Pons (tissue), 1 donor: ENCODE results near the gene RASIP1.
A peak's percentile ranks its signal among the peaks of the same experiment; 100 is the strongest.

ENCODE experiments used
- DNase-seq: peaks from one replicate; pipeline ENCODE4 v3.0.0-alpha.2; 2016; ENCODE audit warnings: low spot score

The RASIP1 gene

GRCh38 chr19:48674921-48675824 lies 65.2 kb downstream of the RASIP1 start:
- peak; percentile 89 for DNase-seq

DNA sequence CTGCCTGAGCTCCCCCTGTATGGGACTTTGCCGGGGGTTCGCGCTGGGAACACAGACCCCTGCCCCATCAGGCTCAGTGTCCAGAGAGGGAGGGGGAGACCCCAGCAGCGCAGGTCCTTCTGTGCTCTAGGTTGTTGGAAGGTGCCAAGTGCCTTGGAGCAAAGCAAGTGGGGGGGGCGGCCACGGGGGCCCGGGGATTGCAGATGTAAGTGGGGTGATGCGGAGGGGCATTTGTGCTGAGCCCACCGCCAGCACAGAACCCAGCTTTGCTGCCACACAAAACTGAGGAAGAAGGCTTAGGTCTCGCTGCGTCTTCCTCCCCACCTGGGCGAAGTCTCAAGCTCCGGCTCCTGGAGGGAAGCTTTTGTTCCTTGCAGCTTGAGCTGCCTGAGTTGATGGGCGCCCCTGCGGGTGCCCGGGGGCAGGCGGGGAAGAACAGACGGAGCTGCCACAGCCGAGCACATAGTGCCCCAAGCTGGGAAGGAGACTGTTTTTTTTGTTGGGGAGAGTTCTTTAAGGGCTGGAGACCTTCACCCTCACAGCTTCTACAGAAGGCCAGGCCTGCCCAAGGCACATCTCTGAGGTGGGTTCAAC lies 66.1 kb downstream of the RASIP1 start:
- DNase-seq: no peak

DNA sequence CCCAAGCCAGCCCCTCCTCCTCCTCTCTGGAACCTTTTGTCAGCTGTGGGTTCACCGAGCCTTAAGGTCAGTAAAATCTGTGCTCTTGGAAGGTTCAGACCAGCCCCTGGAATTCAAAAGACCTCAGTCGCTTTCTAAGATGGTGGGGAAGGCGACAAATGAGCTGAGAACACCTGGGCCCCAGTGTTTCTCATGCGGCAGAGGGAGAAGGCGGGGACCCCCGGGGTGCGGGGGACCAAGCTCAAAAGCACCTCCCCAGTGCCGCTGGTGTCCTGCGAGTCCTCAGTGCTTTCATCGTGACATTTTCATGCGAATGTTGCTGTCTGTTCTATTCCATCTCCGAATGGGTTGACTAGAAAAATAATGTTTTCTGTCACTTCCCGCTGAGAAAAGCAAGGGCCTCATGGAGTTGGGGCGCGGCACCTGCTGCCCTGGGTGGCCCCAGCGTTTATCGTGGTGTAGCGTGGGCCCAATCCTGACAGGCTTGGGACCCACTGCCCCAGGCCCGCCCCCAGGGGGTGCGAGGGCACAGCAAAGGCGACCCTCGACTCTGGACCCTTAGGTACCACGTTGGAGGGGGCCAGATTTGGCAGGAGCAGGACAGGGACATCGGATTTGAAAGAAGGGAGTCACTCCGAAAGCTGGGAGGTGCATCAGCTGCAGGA lies 66.8 kb downstream of the RASIP1 start:
- DNase-seq: no peak

DNA sequence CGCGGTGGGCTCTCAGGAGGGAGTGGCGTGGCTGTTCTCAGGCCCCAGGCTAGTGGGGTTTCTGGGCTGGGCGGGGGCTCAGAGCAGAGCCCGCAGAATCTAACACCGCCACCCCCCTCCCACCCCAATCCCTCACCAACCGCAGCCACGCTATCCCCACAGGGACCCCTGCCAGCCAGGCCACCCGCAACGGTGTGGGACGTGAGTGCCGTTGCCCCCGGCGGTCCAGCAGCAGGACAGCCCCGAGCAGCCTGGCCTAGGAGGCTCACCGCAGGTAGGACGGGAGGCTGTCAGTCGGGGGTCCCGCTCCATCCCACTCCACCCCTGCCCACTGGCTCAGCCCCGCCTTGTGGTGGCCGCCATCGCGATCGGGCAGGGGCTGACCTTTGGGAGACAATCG lies 67.4 kb downstream of the RASIP1 start, which contains the start of gene NTN5:
Gene NTN5 (minus strand): TSS at position 24 of the 400 bp plus-strand sequence. CDS start 2,031 bp downstream, outside the sequence.
- no peak for DNase-seq

DNA sequence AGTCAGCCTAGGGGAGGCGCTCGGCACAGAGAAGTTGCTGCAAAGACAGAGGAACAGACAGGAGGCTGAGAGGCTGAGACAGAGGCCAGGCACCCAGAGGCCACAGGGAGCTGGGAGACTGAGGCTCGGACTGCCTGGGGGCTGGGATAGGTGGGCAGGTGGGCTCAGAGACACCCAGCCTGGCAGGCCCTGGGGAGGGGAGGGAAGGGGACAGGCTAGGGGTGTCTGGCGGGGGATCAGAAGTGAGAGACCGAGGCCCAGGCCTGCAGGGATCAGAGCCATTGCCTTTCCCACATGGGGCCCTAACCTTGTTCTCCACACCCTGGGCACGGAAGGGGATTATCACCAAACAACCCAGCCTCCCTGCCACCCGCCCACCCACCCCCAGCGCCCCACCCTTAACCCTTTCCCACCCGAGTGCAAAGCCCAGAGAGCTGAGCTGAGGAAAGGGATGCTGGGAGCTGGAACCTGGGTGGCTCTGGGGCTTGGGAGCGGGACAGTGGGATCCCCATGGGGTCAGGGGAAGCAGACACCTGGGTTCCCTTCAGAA lies 68.9 kb downstream of the RASIP1 start:
- DNase-seq: no peak

DNA sequence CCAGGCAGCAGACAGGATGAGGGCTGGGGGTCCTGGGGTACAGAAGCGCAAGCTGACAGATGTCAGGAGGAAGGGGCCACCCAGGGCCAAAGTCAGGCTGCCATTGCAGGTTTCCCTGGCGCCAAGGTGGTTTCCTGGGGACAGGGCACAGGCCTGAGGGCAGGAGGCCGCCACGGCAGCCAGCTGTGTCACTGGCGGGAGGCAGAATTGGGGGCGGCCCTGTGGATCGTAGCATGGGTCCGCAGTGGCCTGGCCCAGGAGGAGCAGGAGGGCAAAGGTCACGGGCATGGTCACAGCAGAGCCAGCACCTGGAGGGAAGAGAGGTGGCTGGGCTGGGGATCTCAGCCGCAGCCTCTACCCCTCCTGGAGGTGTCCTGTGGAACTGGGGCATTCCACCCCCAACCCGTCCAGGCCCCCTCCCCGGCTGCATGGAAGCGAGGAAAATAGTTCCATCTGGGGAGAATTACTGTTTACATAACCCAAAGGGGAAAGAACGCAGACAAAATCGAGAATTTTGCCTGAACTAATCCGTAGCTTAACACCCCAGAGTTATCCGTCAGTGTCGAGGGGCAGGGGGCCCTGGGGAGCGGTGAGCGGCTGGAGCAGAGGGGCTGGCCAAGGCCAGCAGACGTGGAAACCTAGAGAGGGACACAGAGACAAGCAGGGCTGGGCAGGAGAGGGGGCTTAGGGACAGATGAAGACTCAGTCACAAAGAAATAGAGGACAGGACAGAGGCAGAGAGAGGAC lies 69.5 kb downstream of the RASIP1 start:
- no peak for DNase-seq
